NCI-H2171 (cell line): ENCODE results near the gene FNBP1.

ENCODE experiments used
- DNase-seq: peaks from one replicate; lab custom pipeline; 2025; lab: John Stamatoyannopoulos, UW

FNBP1 gene

GRCh38 chr9:130042885-130043653 is at the start of gene FNBP1:
FNBP1 (minus strand) TSS chr9:130043189; CDS start chr9:130042975, 214 bp downstream.
- peak; percentile 82 for DNase-seq

GRCh38 chr9:130090915-130091314 is 47.9 kb upstream of the FNBP1 start:
- no peak for DNase-seq

DNA sequence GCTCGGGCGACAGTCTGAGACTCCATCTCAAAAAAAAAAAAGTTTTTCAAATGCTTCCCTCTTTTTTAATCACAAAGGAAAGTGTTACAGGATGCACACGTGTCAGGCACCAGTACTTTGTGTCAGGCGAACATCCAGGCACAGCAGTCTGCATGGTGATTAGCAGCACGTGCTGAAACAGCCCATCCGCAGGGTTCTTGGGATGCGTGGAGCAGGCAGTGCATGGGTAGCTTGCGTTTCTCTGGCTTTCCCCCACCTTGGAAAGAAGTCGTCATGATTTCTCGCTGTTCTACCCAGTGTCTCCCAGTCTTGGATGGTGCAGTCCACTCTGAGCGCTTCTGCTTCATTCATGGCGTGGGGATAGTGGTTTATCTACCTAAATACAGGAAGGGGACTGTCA is 46.2 kb upstream of the FNBP1 start:
- DNase-seq, result no peak

DNA sequence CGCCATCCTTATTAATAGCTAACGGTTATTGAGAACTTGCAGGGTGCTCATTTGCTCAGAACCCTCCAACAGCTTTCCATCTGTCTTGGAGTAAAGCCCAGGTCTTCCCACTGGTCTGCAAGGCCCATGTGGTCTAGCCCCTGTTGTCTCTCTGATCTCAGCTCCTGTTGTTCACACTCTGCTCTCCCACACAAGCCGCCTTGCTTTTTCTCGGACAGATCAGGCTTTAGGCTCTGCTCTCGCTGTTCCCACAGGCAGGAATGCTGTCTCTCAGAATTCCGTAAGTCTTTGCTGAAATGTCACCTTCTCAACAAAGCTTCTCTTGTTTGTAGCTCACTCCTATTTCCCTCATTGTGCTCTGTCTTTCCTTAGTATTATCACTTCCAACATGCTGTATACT is 45.1 kb upstream of the FNBP1 start:
- no peak for DNase-seq

GRCh38 chr9:130084337-130084736 is 41.3 kb upstream of the FNBP1 start:
- DNase-seq, result no peak

DNA sequence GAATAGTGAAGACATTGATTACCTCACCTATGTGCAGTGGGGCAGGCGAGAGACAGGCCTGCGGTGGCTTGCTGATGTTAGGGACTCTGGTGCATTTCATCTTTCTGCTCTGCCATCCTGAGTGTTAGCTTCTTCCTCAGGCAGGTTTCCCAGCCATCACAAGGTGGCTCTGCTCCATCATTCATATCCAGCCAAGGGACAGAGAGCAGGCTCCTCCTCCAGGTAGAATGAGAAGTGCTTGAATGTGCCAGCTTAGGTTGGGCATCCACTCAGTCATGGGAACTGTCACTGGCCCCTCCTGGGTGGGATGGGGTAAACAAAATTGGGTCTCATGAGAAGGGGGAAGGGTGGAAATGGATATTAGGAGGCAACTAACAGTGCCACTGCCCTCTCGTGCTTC is 35.6 kb upstream of the FNBP1 start:
- DNase-seq, result no peak

- DNase-seq, result no peak
Measured at GRCh38 chr9:130073373-130073772, 30.4 kb upstream of the FNBP1 start.

DNA sequence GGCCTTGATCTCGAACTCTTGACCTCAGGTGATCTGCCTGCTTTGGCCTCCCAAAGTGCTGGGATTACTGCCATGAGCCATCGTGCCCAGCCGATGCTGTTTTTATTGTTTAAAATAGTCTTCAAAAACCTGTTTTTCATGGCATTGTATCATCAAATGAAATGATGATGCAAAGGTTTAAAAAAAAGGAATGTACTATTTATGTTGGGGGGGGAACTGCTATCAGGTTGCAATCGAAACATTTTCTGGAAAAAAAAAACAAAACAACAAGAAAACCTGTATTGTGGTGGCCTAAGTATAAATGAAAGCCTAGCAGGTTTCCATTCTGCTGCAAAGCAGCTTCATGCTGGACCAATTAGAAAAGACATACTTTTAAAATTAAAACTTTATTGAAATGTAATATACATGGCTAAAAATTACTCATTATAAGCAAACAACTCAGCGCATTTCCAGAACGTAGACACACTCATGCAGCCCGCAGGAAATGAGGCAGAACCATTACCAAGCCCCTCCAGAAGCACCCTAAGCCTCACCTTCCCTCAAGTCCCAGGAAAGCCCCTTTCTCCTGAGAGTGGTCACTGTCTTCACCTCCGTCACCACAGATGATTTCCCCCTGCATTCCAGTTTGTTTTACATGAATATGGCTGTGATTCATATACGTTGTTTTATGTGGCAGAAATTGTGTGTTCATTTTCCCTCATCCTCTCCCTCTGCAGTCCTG is 29.7 kb upstream of the FNBP1 start:
- DNase-seq, result no peak

DNA sequence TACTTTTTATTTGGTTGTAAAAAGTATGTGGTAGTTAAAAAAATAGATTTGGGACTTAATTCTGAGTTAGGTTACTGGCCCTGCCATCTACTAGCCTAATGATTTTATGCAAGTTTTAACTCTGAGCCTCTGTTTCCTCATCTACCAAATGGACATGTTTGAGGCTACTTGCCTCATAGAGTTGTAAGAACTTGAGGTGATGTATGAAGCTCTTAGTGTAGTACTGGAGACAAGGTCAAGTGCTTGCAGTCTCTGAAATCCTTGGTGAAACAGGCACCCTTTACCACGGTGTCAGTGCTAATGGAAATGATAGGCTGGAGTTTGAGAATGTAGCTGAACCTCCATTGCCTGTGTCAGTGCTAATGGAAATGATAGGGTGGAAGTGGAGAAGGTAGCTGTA is 26.1 kb upstream of the FNBP1 start:
- DNase-seq, result no peak

DNA sequence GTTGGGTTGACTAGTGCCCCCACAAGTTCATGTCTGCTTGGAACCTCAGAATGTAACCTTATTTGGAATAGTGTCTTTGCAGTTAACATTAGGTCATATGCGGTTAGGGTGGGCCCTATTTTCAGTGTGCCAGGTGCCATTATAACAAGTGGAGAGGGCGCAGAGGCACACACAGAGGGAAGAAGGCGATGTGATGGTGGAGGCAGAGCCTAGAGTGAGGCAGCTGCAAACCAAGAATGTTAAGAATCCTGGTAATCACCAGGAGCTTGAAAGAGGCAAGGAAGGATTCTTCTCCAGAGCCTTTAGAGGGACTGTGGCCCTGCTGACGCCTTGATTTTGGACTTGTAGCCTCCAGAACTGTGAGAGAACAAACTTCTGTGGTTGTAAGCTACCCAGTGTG is 21.6 kb upstream of the FNBP1 start:
- no peak for DNase-seq

GRCh38 chr9:130062750-130063149 is 19.8 kb upstream of the FNBP1 start:
- DNase-seq, result no peak

DNA sequence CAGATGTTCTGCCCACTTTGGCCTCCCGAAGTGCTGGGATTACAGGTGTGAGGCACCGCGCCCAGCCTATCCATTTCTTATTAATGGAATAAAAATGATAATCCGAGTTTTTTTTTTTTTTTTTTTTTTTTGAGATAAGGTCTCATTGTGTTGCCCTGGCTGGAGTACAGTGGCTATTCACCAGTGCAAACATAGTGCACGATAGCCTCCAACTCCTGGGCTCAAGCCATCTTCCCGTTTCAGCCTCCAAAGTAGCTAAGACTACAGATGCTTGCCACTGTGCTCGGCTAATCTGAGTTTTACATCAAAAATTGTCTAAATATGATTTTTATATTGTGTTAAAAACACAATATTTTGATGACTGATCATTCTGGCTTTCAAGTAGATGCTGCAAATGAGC is 17.3 kb upstream of the FNBP1 start:
- DNase-seq, result no peak

DNA sequence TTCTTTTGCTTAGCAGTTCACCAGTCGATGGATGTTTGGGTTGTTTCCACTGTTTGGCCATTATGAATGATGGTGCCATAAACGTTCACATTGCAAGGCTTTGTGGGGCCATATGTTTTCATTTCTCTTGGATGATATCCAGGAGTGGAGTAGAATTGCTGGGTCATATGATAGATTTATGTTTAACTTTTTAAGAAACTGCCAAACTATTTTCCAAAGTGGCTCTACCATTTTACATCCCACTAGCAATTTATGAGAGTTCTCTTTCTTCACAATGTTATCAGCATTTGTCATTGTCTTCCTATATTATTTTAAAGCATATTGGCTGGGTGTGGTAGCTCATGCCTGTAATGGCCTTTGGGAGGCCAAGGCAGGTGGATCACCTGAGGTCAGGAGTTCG is 15.9 kb upstream of the FNBP1 start:
- DNase-seq, result no peak

- DNase-seq, result no peak
Measured at GRCh38 chr9:130058154-130058553, 15.2 kb upstream of the FNBP1 start.

DNA sequence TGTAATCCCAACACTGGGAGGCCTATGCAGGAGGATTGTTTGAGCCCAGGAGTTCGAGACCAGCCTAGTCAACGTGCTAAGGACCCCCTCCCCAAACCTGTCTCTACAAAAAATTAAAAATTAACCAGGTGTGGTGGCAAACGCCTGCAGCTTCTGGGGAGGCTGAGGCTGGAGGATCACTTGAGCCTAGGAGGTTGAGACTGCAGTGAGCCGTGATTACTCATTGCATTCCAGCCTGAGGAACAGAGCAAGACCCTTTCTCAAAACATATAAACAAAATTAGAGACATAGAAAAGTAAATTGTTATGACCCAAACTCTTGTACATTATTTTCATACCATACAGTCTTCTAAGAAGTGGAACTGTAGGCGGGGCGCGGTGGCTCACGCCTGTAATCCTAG is 11.8 kb upstream of the FNBP1 start:
- DNase-seq, result no peak

GRCh38 chr9:130054325-130054786 is 11.4 kb upstream of the FNBP1 start:
- no peak for DNase-seq

DNA sequence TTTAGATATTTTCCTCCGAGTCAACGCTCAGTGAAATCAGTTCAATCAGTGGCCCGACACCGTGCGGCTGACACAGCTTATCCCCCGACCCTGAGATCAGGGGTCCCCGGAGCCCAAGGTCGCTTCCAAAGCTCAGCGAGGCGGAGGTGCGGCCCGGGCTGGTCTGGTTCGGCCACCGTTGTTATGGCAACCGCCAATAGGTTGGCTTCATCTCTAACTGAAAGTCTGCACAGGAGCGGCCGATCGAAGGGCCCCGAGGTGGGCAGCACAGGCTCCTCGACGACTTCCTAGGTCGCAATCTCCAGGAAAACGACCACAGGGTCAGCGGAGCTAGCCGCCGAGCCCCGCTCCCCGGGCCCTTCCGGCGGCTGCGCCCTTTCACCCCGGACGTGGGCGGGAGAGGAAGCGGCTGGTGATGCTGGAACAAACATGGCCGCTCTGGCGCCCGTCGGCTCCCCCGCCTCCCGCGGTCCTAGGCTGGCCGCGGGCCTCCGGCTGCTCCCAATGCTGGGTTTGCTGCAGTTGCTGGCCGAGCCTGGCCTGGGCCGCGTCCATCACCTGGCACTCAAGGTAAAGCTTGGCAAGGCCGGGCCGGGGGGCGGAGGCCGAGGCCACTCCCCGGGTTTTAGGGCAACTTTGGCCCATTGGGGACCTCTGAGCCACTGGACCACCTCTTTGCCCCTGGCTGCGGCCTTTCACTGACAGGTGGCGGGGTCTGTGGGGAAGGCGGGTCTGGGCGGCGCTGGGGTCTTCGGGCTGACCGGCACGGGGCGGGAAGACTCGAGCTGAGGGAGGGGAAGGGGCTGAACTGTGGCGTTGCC is 10.7 kb upstream of the FNBP1 start, which contains the start of gene GPR107:
Gene GPR107 (plus strand): TSS at position 403 of the 821 bp plus-strand sequence. CDS start 27 bp downstream, at position 430.
- DNase-seq, result peak; percentile 70

- DNase-seq, result no peak
Measured at GRCh38 chr9:130053109-130053503, 10.1 kb upstream of the FNBP1 start.

GRCh38 chr9:130051855-130052254 is 8.9 kb upstream of the FNBP1 start:
- no peak for DNase-seq

DNA sequence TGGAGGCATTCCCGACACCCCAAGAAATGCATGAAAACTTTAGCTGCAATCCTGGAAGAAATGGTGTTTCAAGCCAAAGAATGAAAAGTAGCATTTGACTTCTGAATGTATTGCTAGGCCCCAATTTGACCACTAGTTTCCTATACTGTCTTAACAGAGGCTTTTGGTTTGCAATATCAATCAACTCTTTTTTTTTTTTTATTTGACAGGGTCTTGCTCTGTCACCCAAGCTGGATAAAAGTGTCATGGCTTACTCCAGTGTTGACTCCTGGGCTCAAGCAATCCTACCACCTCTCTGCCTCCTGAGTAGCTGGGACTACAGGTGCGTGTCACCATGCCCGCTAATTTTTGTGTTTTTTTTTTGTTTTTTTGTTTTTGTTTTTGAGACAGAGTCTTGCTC is 7.5 kb upstream of the FNBP1 start:
- DNase-seq, result no peak

GRCh38 chr9:130049431-130050210 is 6.6 kb upstream of the FNBP1 start:
- no peak for DNase-seq
